ENCODE measurements around the gene COL4A1. TPM values are rescaled to one million over a fixed set of nuclear protein-coding genes. Genes with fewer than 3 reads are reported as not detected.
"Not testable (repeated sequence)": the region's sequence is repeated elsewhere in the genome, so short reads cannot be mapped to it uniquely, and the experiment has no call there.

COL4A1 gene
- total RNA-seq, 1 experiment from 2014 or later, result 207 TPM

DNA sequence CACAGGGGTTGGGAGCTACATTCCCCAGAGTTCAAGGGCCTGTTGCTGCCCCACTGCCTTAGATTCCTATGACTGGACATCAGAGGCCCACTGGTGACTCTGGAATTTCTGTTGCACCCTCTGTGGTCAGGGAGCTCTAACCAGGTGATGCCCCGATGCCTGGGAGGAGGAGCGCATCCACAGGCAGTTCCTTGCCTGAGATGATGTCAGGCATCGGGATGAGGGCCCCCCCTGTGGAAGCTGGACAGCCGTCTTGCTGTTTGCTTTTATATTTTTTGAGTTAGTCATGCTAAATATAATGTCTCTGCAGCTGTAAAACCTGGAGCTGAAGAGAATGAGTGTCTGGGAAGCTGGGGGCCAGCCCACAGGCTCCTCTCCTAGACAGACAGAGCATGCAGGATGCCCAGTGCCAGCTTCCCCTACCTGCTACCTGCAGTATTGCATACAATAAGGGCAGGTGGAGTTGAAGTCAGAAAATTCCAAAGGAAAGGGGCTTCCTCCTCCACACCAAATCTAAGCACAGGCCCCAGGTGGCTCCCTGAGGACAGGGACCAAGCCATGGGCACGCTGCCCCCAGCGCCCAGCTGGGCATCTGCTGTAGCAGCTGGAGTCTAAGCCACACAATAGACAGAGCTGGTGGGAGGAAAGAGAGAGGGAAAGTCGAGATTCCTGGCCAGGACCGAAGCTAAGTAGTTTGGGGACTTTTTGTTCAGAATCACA is 16.4 kb upstream of the COL4A1 start:
- peak; percentile 71 for DNase-seq (ENCODE audit: low read depth)

DNA sequence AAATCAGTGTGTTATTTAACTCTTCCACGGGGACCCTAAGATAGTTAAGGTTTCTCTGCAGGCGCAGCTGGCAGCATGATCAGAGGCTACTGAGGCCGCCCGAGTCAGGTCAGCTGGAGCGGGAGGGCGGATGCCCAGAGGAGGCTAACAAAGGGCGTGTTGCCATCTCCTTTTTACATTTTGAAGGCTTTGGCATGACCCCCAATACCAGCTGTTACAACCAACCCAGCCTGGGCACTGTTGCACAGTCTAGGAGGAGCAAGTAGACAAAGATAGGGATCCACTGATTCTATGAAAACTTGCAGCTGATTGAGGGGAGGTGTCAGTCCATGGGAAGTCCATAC is 15.8 kb upstream of the COL4A1 start:
- no peak for DNase-seq (ENCODE audit: low read depth)

DNA sequence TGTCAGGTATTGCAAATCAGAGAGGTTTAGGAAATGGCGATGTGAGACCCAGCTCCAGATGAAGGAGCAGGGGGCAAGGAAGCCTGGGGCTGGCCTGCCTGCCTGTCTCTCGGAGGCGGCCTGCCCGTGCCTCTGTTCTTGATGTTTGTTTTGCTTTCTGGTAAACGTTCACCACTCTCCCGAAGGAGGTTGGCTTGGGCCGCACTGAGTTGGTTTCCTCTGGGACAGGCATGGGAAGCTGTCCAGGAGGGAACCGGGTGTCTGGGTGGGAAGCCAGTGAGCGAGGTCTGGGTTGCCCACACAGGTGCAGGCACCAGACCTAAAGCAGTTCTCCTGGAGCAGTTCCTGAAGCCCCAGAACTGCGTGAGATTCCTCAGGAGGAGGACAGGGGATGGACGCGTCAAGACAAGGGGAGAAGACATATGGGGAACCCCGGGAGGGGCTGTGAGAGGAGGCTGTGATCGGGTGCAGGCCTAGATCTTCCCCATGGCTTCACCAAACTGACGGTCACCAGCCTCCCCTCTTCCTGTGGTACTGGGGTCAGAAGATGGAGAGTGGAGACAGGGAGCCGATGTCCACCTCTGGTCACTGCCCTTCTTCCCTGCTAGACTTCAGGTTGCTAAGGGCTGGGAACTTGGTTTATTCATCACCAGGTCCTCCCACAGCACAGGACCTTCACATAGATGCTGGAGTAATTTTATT is 15.3 kb upstream of the COL4A1 start:
- DNase-seq (ENCODE audit: low read depth), result no peak

DNA sequence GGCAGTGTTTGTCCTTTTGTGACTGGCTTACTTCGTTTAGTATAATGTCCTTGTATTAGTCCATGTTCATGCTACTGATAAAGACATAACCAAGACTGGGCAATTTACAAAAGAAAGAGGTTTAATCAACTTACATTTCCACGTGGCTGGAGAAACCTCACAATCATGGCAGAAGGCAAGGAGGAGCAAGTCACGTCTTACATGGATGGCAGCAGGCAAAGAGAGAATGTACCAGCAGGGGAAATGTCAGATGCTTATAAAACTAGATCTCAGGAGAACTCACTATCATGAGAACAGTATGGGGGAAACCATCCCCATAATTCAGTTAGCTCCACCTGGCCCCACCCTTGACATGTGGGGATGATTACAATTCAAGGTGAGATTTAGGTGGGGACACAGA is 14.6 kb upstream of the COL4A1 start:
- not testable (repeated sequence) for DNase-seq (ENCODE audit: low read depth)

DNA sequence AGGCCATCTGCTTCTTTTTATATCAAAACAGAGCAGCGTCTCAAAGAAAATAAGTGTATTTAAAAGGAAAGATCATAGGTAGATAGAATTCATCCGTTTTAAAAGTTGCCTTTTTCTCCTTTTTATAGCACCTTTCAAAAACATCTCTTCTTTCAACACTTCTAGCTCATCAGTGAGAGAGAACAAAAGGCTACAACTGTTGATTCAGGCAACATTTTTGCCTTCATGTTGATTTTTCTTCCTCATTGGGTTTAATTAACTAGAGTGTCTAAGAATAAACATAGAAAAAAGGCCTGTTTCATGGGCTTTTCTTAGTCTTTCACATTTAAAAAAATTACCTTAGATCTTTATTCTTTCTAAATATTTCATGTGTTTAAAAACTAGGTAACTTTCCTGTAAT is 13.7 kb upstream of the COL4A1 start:
- DNase-seq (ENCODE audit: low read depth), result no peak

DNA sequence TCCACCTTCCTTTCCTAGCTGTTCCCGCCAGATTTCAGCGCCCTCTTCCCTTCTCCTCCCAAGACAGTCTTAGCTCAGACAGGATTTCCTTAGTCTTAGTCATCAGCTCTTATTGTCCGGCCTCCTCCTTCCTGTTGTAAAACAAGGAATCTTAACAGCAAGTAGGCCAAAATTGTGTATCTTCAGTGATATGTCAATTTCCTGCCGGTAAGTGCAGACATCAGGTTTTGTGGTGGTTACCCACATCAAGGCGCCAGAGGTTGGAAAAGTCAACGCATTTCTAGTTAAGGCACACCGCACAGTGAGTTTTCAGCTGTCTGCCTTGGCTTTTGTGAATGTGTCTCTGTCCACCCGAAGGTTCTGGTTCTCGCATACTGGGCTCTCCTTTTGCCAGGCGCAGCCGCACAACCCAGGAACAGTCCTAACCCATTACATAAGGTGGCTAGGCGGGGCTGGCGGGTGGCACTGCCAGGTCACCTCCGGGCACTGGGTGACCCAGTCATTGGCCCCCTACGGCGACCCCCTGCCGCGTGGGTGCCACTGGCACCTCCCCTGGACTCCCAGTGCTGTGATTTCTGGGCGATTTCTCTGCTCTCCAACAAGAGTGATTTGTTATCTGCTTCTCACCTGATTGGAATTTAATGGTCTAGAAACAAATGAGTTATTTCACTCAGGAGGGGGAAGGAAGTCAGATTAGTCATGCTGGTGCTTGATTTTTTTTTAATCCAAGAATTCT is 13.0 kb upstream of the COL4A1 start:
- DNase-seq (ENCODE audit: low read depth), result peak; percentile 81

DNA sequence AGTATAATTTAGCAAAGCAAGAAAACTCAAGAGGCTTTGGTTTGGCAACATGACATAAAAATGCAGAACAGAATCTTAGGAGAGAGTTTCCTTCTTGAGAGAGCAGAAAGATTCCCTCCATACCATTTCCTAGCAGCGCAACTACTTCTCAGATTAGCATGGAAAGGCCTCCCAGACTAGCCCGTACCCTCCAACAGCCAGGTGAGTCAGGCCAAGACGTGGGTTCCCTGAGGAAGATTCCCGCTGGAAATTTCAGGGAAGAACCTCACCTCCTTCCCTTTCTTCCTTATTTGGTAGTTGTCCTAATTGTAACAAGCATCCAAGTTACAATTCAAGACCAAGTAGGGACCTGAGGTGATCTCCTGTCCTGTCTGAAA is 12.4 kb upstream of the COL4A1 start:
- no peak for DNase-seq (ENCODE audit: low read depth)

DNA sequence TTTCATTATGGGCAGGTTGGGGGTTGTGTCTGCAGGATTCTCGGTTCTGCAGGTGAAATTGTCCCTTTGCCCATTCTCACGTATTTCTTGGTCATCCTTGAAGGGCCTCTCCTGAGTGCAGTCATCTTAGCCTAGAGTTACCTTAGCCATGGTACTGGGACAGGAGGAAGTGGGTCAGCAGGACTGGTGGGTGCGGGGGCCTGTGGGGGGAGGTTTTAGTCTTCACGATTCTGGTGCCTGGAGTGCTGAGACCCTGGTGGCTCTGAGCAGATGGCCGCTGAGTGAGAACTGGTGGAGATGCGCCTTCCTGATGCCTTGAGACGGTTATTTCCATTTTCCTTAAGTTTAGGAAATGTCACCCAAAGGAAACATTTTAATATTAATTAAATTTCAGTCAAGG is 12.0 kb upstream of the COL4A1 start:
- no peak for DNase-seq (ENCODE audit: low read depth)

DNA sequence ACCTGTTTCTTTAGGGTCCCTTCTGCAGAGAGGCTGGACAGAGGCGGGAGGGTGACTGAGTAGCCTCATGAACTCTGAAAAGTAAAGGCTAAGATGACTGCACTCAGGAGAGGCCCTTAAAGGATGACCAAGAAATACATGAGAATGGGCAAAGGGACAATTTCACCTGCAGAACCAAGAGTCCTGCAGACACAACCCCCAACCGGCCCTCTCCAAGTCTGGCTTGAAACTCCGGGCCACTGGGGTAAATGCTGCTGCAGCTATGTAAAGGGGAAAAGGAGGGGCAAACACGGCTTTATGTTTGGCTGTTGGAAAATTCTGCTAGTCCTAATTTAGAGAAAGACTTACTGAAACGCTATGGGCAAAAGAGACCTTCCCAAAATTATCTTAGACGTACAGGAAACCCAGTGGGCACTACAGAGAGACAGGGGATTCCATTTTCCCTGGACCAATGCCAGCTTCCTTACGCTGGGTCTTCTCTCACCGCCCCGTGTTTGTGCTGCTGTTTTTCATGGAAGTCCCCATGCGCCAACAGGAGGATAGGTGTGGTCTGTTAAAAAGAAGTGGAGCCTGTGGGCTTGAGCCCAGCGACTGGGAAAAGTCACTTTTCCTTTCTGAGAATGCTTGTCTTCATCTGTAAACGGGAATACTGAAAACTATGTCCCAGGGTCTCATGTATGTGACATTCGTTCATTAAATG is 10.7 kb upstream of the COL4A1 start:
- DNase-seq (ENCODE audit: low read depth), result no peak

DNA sequence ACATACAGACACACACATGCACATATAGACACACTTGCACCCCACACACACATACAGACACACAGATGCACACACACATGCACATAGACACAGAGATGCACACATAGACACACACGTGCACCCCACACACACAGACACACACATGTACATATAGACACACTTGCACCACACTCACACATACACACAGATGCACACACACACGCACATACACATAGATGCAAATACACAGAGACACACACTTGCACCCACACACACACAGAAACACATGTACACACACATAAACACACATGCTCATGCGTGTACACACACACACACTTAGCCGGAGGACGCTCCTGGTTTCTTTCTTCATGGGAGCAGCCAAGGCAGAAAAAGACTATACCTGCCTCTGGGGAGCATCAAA is 10.1 kb upstream of the COL4A1 start:
- DNase-seq (ENCODE audit: low read depth), result no peak

DNA sequence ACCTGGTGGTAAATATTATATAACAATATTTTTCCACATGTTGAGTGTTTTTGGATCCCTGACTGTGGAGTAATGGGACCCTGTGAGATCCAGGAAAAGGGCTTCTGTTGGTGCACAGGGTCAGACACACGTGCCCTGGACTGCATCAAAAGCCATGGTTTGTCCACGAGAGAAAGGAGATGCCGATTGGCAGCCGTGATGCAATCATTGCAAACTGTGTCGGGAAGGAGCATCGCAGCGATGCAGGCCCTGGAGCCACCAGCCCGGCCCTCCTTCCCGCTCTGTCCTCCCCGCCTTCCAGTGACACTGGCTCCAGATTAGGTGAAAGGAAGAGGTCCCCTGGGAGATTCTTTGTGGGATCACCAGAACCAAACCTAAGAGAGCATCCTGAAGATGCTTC is 9.2 kb upstream of the COL4A1 start:
- no peak for DNase-seq (ENCODE audit: low read depth)

DNA sequence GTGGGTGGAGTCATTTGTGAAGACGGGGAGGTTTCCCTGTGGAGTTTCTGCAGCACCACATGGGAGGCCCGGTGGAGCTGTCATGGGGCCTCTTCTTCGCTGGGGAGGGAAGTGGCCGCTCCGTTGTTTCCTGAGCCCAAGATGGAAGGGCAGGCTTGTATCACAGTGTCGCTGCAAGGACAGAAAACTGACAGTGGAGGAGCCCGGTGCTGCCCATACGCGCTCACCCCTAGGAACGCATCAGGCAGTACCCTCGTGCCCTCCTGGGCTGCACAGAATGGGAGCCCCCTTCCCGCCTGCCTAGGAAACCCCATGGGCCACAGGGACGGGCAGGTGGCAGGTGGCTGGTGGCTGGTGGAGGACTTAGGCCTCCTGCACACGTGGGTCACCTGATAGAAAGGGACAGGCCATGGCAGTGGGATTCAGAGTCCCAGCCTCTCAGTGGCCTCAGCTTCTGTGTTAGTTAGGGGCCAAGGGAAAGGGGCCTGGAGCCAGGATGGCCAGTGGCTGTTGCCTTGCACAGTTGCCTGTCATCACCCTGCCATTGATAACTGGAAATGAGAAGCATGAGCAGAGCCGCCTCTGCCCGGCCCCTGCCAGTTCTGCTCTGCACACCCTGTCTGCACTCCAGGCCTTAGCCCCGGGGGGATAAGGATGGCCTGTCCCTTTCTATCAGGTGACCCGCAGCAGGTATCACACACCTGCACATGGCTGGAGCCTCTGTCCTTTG is 7.7 kb upstream of the COL4A1 start:
- no peak for DNase-seq (ENCODE audit: low read depth)

DNA sequence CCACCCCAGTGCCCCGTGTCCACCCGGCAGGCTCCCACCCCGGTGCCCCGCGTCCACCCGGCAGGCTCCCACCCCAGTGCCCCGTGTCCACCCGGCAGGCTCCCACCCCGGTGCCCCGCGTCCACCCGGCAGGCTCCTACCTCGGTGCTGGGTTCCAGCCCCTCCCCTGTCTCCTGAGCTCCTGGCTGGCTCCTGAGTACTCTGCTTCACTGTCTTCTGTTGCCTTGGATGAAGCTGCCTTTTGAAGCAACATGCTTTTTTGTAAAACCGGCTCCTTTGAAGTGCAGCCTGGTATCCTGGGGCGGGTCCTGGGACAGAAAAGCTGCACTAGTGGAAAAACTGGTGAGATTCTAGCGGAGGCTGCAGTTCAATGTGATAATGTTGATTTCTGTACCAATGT is 6.8 kb upstream of the COL4A1 start:
- not testable (repeated sequence) for DNase-seq (ENCODE audit: low read depth)

DNA sequence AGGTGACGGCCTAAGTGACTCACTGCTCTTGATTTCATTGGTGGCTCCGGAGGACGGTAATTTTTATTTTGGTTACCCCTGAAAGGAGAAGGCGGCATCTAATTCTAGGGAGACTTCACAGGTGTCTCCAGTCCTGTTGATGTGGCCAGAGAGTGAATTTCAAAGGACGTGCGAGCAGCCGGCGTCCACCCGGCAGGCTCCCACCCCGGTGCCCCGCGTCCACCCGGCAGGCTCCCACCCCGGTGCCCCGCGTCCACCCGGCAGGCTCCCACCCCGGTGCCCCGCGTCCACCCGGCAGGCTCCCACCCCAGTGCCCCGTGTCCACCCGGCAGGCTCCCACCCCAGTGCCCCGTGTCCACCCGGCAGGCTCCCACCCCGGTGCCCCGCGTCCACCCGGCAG is 6.3 kb upstream of the COL4A1 start:
- not testable (repeated sequence) for DNase-seq (ENCODE audit: low read depth)

DNA sequence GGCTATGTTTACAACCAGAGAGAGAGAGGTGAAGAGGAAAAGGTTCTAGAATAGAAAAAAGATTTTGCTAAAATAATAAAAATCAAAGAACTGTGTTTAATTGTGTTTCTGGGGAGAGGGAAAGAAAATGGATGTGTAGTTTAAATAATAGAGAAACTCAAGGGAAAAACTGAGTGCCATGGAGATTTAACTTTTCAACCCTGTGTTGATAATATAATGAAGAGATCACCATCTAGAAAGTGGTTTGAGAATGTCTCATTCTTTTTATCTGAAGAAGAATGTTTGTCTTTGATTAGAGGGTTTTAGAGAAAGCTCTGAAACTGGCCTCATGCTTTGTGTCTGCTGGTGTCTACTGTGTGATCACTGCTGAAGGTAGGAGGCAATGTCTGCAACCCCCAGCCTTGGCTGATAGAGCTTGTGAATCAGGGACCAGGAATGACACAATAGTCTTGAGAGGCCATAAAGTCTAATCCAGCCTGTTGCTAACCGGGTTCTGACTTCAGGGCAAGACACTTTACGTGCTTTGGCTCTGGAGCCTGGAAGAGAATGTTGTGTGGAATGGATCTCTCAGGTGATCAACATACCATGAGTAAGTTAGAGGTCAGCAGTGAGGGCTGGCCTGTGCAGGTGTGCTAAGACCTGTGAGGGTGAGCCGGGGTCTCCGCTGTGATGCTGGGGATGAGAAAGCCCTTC is 5.5 kb upstream of the COL4A1 start:
- DNase-seq (ENCODE audit: low read depth), result no peak

DNA sequence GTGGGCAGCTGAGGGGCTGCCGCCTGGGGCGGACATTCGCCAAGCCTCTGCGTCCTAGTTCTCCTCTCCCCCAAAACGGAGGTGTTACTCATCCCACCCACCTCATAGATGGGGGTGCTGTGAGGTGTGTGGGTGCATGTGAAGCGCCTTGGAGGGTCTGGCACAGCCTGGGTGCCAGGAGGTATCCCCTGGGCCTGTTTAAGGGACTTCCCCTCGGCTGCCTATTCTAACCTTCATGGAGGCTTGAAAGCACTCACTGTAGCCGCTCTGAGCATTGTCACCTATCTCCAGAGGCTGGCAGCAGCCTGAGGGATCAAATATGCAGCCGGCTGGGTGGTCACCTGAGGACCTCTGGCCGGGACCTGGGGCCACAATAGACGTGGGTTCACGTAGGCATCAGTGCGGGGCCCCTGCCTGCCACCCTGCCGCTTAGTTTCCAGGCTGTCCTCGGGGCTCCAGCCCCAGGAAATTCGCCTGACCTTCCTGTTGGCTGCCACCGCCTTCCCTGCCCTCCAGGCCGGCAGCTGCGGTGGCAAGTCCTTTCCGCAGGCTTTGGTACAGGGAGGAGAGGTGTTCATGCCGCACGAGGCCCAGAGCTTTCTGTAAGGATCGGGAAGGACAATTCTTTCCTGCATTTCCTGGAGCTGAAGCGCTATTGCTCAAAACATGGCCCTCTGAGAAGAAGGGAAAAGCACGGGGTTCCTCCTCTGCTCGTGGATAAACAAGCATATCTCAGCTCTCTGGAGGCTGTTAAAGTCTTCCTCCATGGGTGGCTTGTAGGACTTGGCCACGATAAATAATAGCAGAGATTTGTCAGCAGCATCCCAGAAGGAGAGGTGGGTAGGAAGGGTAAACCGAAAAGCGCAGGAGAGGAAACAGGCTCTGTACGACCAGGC is 4.7 kb upstream of the COL4A1 start:
- no peak for DNase-seq (ENCODE audit: low read depth)

DNA sequence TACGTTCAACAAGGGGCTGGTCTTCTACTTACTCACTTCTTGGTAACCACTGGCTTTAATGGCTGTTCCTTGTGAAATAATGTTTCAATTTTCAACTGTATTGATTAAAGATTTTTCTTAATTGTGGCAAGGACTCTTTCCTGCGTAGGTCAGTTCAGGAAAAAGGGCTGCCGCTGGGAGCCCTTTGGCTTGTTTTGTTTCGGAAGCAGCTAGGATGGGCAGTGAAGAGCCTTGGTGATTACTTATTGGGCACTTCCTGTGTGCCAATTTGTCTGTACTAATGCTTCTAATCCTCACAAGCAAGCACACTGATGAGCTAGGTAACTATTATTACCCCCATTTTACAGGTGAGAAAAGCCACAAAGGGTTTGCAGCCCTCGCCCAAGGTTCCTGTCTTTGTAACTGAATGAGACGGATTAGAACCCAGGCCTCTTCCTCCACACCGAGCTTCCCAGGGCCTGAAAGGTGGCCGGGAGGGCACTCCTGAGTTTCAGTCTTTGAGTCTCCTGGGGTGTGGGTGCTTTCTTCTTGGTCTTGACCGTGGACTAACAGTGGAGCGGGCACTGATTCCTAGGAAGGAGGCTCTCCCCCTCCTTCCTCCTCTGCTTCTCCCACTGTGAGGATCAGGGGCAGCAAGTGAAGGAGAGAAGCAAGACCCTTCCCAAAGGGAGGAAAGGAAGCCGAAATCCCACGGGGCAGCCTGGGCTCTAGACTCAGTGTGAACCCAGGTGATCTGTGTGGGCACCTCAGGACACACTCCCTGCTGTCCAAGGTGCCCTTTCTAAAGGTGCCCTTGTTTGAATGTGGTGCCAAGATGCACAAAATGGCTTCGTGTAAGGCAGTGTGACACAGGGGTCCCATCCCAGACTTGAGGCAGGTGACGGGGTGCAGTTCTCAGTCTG is 3.8 kb upstream of the COL4A1 start:
- no peak for DNase-seq (ENCODE audit: low read depth)

DNA sequence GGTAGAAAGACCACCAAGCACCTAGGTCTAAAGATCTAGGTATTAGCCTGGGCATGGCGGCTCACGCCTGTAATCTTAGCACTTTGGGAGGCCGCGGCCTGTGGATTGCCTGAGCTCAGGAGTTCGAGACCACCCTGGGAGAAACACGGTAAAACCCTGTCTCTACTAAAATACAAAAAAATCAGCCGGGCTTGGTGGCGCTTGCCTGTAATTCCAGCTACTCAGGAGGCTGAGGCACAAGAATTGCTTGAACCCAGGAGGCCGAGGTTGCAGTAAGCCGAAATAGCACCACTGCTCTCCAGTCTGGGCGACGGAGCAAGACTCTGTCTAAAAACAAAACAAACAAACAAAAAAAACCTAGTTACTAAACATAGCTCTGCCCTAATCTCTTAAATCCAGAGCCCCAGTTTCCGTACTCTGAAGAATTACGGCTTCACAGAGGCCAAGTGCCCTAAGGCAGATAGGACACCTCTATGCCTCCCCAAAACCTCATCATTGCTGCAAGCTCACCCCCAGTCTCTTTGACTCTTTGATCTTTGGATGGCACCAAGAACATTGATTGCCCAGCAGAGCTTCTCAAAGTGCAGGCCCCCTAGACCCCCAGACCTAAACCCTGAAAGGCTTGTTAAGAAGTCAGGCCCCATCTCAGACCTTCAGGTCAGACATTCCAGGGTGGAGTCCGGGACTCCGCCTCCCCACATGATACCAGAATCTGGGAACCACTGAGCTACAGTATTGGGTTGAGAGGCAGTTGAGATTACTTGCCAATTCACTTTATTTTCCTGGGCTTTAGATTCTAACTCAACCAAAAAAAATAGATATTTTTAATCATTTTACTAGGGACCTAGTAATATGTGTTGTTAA is 2.9 kb upstream of the COL4A1 start:
- DNase-seq (ENCODE audit: low read depth), result no peak

Measured in RPMI7951 (cell line).